ENCODE data around the gene GCLC.

- TF ChIP-seq CTCF (IDR thresholded peaks at IDR 0.05; ENCODE audit: low read depth, low read length), result no peak
- no peak for TF ChIP-seq EZH2phosphoT487 (IDR thresholded peaks at IDR 0.05; ENCODE audit: low read depth)
Observed at GRCh38 chr6:53587291-53587690, 42.4 kb upstream of the GCLC start.
